B cell (primary cell): ENCODE measurements around the gene PNISR. TPM values are rescaled to one million over a fixed set of nuclear protein-coding genes. Genes with fewer than 3 reads are reported as not detected.

Experiments used
- ATAC-seq: fragments of 200-7000 bp; cut with Tn5 transposase; one replicate; pipeline ENCODE4 v1.10.0; 2021; ENCODE audit warnings: low read depth, mild to moderate bottlenecking, moderate number of reproducible peaks, moderate library complexity
- CTCF ChIA-PET: fragments of 350-600 bp; sonication (Branson Sonifier 250); formaldehyde crosslinking; loops from one replicate; lab custom pipeline; 2021; ENCODE audit warnings: antibody characterized with exemption, inconsistent platforms; lab: Charles Lee
- POLR2A ChIA-PET: fragments of 350-600 bp; sonication (Branson Sonifier 250); formaldehyde crosslinking; loops from one replicate; lab custom pipeline; 2021; ENCODE audit warnings: antibody characterized with exemption; lab: Charles Lee
- DNase-seq: peaks from one replicate; pipeline ENCODE4 v3.0.0; 2013
- H2AFZ ChIP-seq: 2 replicates; pipeline ENCODE4 v1.6.1; 2012; ENCODE audit warnings: mild to moderate bottlenecking, low read depth, low read length; ENCODE audit not compliant: insufficient read depth, poor library complexity, severe bottlenecking
- H3K27ac ChIP-seq, 2 donors: 1 replicate in 1 of 2; 2 replicates in 1 of 2; pipeline ENCODE4 v1.5.1; 2012 to 2013; ENCODE audit warnings: low read length in 2 of 2, mild to moderate bottlenecking in 2 of 2, moderate library complexity in 1 of 2
- H3K27me3 ChIP-seq, 4 experiments: fragments of 200-600 bp in 1 of 4; sonication (generic) in 1 of 4; replicated peaks in 1 of 4; 1 replicate in 2 of 4; 2 replicates in 2 of 4; pipeline versions ENCODE4 v1.6.1 to v1.7.0; 2013 to 2016; ENCODE audit warnings: low read length in 3 of 4, mild to moderate bottlenecking in 2 of 4, mixed read lengths in 1 of 4, moderate library complexity in 1 of 4; ENCODE audit not compliant: insufficient read depth in 4 of 4, control insufficient read depth in 3 of 4; ENCODE audit errors: control extremely low read depth in 1 of 4
- H3K36me3 ChIP-seq, 2 experiments: replicated peaks in 1 of 2; 1 replicate in 1 of 2; 2 replicates in 1 of 2; pipeline versions ENCODE4 v1.6.1 to v1.7.1; 2013; ENCODE audit warnings: low read length in 1 of 2; ENCODE audit not compliant: insufficient read depth in 2 of 2, control insufficient read depth in 1 of 2; ENCODE audit errors: control extremely low read depth in 1 of 2, extremely low read depth in 1 of 2
- H3K4me1 ChIP-seq, 2 donors: fragments of 200-600 bp in 1 of 2; sonication (generic) in 1 of 2; 1 replicate in 1 of 2; 2 replicates in 1 of 2; pipeline versions ENCODE4 v1.5.1 to v1.6.1; 2013 to 2017; ENCODE audit warnings: low read length in 2 of 2; ENCODE audit not compliant: control insufficient read depth in 2 of 2, insufficient read depth in 2 of 2
- H3K4me2 ChIP-seq: replicated peaks from 2 replicates; pipeline ENCODE3; 2012; ENCODE audit warnings: mild to moderate bottlenecking, low read depth, low read length; ENCODE audit not compliant: poor library complexity, severe bottlenecking
- H3K4me3 ChIP-seq, 5 experiments: fragments of 200-600 bp in 1 of 5; sonication (generic) in 1 of 5; 1 replicate in 3 of 5; 2 replicates in 2 of 5; pipeline versions ENCODE4 v1.5.1 to v1.7.0; 2011 to 2016; ENCODE audit warnings: low read length in 4 of 5, mild to moderate bottlenecking in 4 of 5, low read depth in 2 of 5, control low read depth in 1 of 5, moderate library complexity in 1 of 5; ENCODE audit not compliant: insufficient read depth in 1 of 5; ENCODE audit errors: control extremely low read depth in 1 of 5, extremely low read depth in 1 of 5
- H3K79me2 ChIP-seq: fragments of 200-600 bp; sonication (generic); one replicate; pipeline ENCODE4 v1.6.0; 2016; ENCODE audit warnings: low read length; ENCODE audit not compliant: control insufficient read depth, insufficient read depth
- H3K9ac ChIP-seq: fragments of 200-600 bp; sonication (generic); 2 replicates; pipeline ENCODE4 v1.6.1; 2017; ENCODE audit warnings: mild to moderate bottlenecking, low read length, moderate library complexity
- H3K9me3 ChIP-seq, 3 donors: one replicate each; pipeline versions ENCODE4 v1.6.1 to v1.7.1; 2013; ENCODE audit warnings: low read length in 2 of 3; ENCODE audit not compliant: control insufficient read depth in 2 of 3, insufficient read depth in 1 of 3; ENCODE audit errors: control extremely low read depth in 1 of 3
- H4K20me1 ChIP-seq: 2 replicates; pipeline ENCODE4 v1.6.0; 2012; ENCODE audit warnings: mild to moderate bottlenecking, low read length; ENCODE audit not compliant: insufficient read depth, control insufficient read depth, poor library complexity, severe bottlenecking
- H3K27ac Mint-ChIP-seq: one replicate; pipeline ENCODE4 v1.8.0; 2021; ENCODE audit warnings: mixed read lengths
- H3K27me3 Mint-ChIP-seq: one replicate; pipeline ENCODE4 v1.8.0; 2021; ENCODE audit warnings: mixed read lengths
- H3K4me1 Mint-ChIP-seq: one replicate; pipeline ENCODE4 v1.8.0; 2021; ENCODE audit warnings: mixed read lengths
- H3K4me3 Mint-ChIP-seq: one replicate; pipeline ENCODE4 v1.8.0; 2021; ENCODE audit warnings: mixed read lengths
- H3K9me3 Mint-ChIP-seq: one replicate; pipeline ENCODE4 v1.8.0; 2022; ENCODE audit warnings: mixed read lengths; ENCODE audit not compliant: insufficient read depth
- CTCF ChIP-seq: fragments of 200-600 bp; IDR thresholded peaks from one replicate; pipeline ENCODE4 v1.8.0; 2022; ENCODE audit warnings: antibody characterized with exemption, mild to moderate bottlenecking
- EZH2 ChIP-seq: IDR thresholded peaks from 2 replicates; pipeline ENCODE4 v1.6.1; 2012; ENCODE audit warnings: borderline replicate concordance, low read depth, mild to moderate bottlenecking, moderate library complexity, low read length; ENCODE audit not compliant: insufficient read depth, poor library complexity, severe bottlenecking
- WGBS: methylation state at CpG from one replicate; pipeline ENCODE4 v1.1.5; 2013; ENCODE audit warnings: missing lambda C conversion rate; ENCODE audit not compliant: insufficient coverage; 5-methylcytosine and 5-hydroxymethylcytosine counted together
- intact Hi-C: fragments of 100-400 bp; cut with micrococcal nuclease; formaldehyde crosslinking; loops from one replicate; pipeline ENCODE4 v1.10.0; 2022
- polyA plus RNA-seq: library from polyadenylated mRNA; depleted of rRNA; stranded (reverse); fragments of >200 nt; gene quantifications from 2 replicates; pipeline ENCODE4 v1.2.3, GENCODE V29; 2012
- total RNA-seq, 2 donors: library from RNA; stranded (reverse); fragments of 120-200 nt in 1 of 2; gene quantifications; 1 replicate in 1 of 2; 2 replicates in 1 of 2; pipeline versions ENCODE4 v1.2.3 to v1.2.4, GENCODE V29; 2013 to 2022

Gene PNISR
- total and polyA plus RNA-seq, 2 donors (not counting 1 experiment from before 2014, with no cell fraction given): 84.5 to 403 TPM

- H3K4me3 Mint-ChIP-seq: no peak overlapping the region
- no peaks in the 10 kb centered on the region for H3K36me3 ChIP-seq
- CTCF ChIA-PET: no interaction called here
- peaks cover 0 to 19% (median 13%) of the 10 kb centered on the region in 4 experiments for H3K27me3 ChIP-seq
- no peaks in the 10 kb centered on the region for H4K20me1 ChIP-seq
- no peaks in the 10 kb centered on the region for H3K9me3 ChIP-seq
- TF ChIP-seq EZH2 (no peak), CTCF (no peak)
- H2AFZ ChIP-seq: no peak overlapping the region
- intact Hi-C loops: no loop called here
- no CpG with 5 or more reads among the region's 1 CpG for WGBS
- H3K27me3 Mint-ChIP-seq: peaks cover 43% of the 10 kb centered on the region
- H3K79me2 ChIP-seq: no peaks in the 10 kb centered on the region
- H3K4me2 ChIP-seq: no peak overlapping the region
- H3K9me3 Mint-ChIP-seq: no peaks in the 10 kb centered on the region
- ATAC-seq (no peak), DNase-seq (no peak)
- no peak overlapping the region for H3K27ac Mint-ChIP-seq
- H3K4me1 ChIP-seq: no peaks in the 10 kb centered on the region
- H3K27ac ChIP-seq: no peak overlapping the region
- H3K4me3 ChIP-seq: no peak overlapping the region
- H3K9ac ChIP-seq: no peak overlapping the region
- POLR2A ChIA-PET: no interaction called here
- no peaks in the 10 kb centered on the region for H3K4me1 Mint-ChIP-seq
These were observed 65.3 kb downstream of the PNISR start for GRCh38 chr6:99359800-99360199.

- Mint-ChIP-seq H3K9me3 (no peaks in the 10 kb centered on the region), H3K4me3 (no peak overlapping the region), H3K27ac (no peak overlapping the region), H3K4me1 (no peaks in the 10 kb centered on the region), H3K27me3 (peaks cover 54% of the 10 kb centered on the region)
- POLR2A ChIA-PET: no interaction called here
- Histone ChIP-seq H3K9me3 (no peaks in the 10 kb centered on the region), H3K79me2 (no peaks in the 10 kb centered on the region), H3K36me3 (no peaks in the 10 kb centered on the region), H4K20me1 (no peaks in the 10 kb centered on the region), H3K27me3 (peaks cover 0 to 35% (median 17%) of the 10 kb centered on the region in 4 experiments), H3K4me2 (no peak overlapping the region), H3K9ac (no peak overlapping the region), H3K4me1 (no peaks in the 10 kb centered on the region), H2AFZ (no peak overlapping the region), H3K4me3 (no peak overlapping the region), H3K27ac (no peak overlapping the region)
- no peak for DNase-seq
- no peak for TF ChIP-seq CTCF
- no peak for TF ChIP-seq EZH2
- 57% methylated on average over 1 of the region's 1 CpG for WGBS
- CTCF ChIA-PET: no interaction called here
- ATAC-seq: no peak
- intact Hi-C loops: no loop called here
These were observed 68.5 kb downstream of the PNISR start for GRCh38 chr6:99356641-99357040.
